Measurements from ENCODE around the gene NCKAP5L.

- TF ChIP-seq EZH2phosphoT487 (IDR thresholded peaks at IDR 0.05; ENCODE audit: borderline replicate concordance, low read length) (no peak), CTCF (conservative IDR thresholded peaks at IDR 0.05; ENCODE audit: low read depth, low read length) (no peak), EZH2 (IDR thresholded peaks at IDR 0.05; ENCODE audit: low read length, unreplicated experiment) (no peak)
These were observed 40.5 kb downstream of the NCKAP5L start for GRCh38 chr12:49787672-49788071.
